Measurements from ENCODE around the gene DOCK2.
"Not testable (repeated sequence)": the region's sequence is repeated elsewhere in the genome, so short reads cannot be mapped to it uniquely, and the experiment has no call there.

DOCK2 gene

GRCh38 chr5:169811680-169812079 is 174.6 kb downstream of the DOCK2 start:
- DNase-seq = no peak

GRCh38 chr5:169812786-169813185 is 175.7 kb downstream of the DOCK2 start:
- no peak for DNase-seq

GRCh38 chr5:169814045-169814444 is 177.0 kb downstream of the DOCK2 start:
- DNase-seq = no peak

GRCh38 chr5:169814522-169814921 is 177.4 kb downstream of the DOCK2 start:
- no peak for DNase-seq

- no peak for DNase-seq
Measured at GRCh38 chr5:169817031-169817430, 180.0 kb downstream of the DOCK2 start.

GRCh38 chr5:169826618-169827017 is 189.5 kb downstream of the DOCK2 start:
- DNase-seq = no peak

- DNase-seq = no peak
Measured at GRCh38 chr5:169827769-169828168, 190.7 kb downstream of the DOCK2 start.

GRCh38 chr5:169828385-169828784 is 191.3 kb downstream of the DOCK2 start:
- no peak for DNase-seq

- no peak for DNase-seq
Measured at GRCh38 chr5:169831331-169831730, 194.3 kb downstream of the DOCK2 start.

- no peak for DNase-seq
Measured at GRCh38 chr5:169832304-169832703, 195.2 kb downstream of the DOCK2 start.

- DNase-seq = no peak
Measured at GRCh38 chr5:169832845-169833244, 195.8 kb downstream of the DOCK2 start.

- DNase-seq = not testable (repeated sequence)
Measured at GRCh38 chr5:169833681-169834292, 196.7 kb downstream of the DOCK2 start.

- not testable (repeated sequence) for DNase-seq
Measured at GRCh38 chr5:169834540-169834939, 197.5 kb downstream of the DOCK2 start.

GRCh38 chr5:169836835-169837536 is 199.9 kb downstream of the DOCK2 start:
- no peak for DNase-seq

GRCh38 chr5:169837686-169838085 is 200.6 kb downstream of the DOCK2 start:
- DNase-seq = no peak

GRCh38 chr5:169838688-169839087 is 201.6 kb downstream of the DOCK2 start:
- DNase-seq = no peak

GRCh38 chr5:169840405-169840804 is 203.3 kb downstream of the DOCK2 start:
- DNase-seq = no peak

- DNase-seq = no peak
Measured at GRCh38 chr5:169842699-169843098, 205.6 kb downstream of the DOCK2 start.

- DNase-seq = no peak
Measured at GRCh38 chr5:169847519-169847918, 210.4 kb downstream of the DOCK2 start.

- no peak for DNase-seq
Measured at GRCh38 chr5:169848271-169848670, 211.2 kb downstream of the DOCK2 start.

GRCh38 chr5:169848792-169849191 is 211.7 kb downstream of the DOCK2 start:
- DNase-seq = no peak

GRCh38 chr5:169850409-169850808 is 213.3 kb downstream of the DOCK2 start:
- no peak for DNase-seq

- no peak for DNase-seq
Measured at GRCh38 chr5:169851321-169851850, 214.3 kb downstream of the DOCK2 start.

All from anterior cingulate cortex (tissue), 58 donors.